ENCODE data around the gene SMOC2. TPM values are rescaled to one million over a fixed set of nuclear protein-coding genes. Genes with fewer than 3 reads are reported as not detected.

SMOC2 gene
- polyA plus RNA-seq, 1 donor from 2014 or later: 0.50 TPM

GRCh38 chr6:168574075-168574698 lies 133.2 kb downstream of the SMOC2 start:
- H4K20me1 ChIP-seq (ENCODE audit: insufficient read depth): no peaks in the 10 kb centered on the region
- TF ChIP-seq RAD21 (conservative IDR thresholded peaks at IDR 0.05): no peak
- TF ChIP-seq REST (IDR thresholded peaks at IDR 0.05; ENCODE audit: borderline replicate concordance): no peak
- no peak for TF ChIP-seq CTCF (IDR thresholded peaks at IDR 0.05; ENCODE audit: poor library complexity, severe bottlenecking)
- no peak for TF ChIP-seq SMC3 (conservative IDR thresholded peaks at IDR 0.05; ENCODE audit: poor library complexity)
- no peak for TF ChIP-seq MXI1 (conservative IDR thresholded peaks at IDR 0.05; ENCODE audit: poor library complexity, severe bottlenecking)
- TF ChIP-seq TAF1 (IDR thresholded peaks at IDR 0.05; ENCODE audit: low read depth): no peak
- TF ChIP-seq EZH2 (IDR thresholded peaks at IDR 0.05; ENCODE audit: borderline replicate concordance, insufficient read depth, low read length, poor library complexity, severe bottlenecking): no peak
- TF ChIP-seq POLR2AphosphoS5 (IDR thresholded peaks at IDR 0.05): no peak
- no peak for TF ChIP-seq EP300 (conservative IDR thresholded peaks at IDR 0.05; ENCODE audit: poor library complexity, severe bottlenecking)
- H3K4me3 ChIP-seq (ENCODE audit: low read length): no peak overlapping the region
- no peaks in the 10 kb centered on the region for H3K79me2 ChIP-seq (replicated peaks; ENCODE audit: insufficient read depth, low read length)
- H3K27ac ChIP-seq (ENCODE audit: low read length): no peak overlapping the region
- H2AFZ ChIP-seq (ENCODE audit: low read depth, low read length): no peak overlapping the region
- H3K36me3 ChIP-seq (ENCODE audit: insufficient read depth, low read length): no peaks in the 10 kb centered on the region
- no peaks in the 10 kb centered on the region for H3K9me3 ChIP-seq (ENCODE audit: low read length)
- no peaks in the 10 kb centered on the region for H3F3A ChIP-seq (ENCODE audit: insufficient read depth, low read length, poor library complexity, severe bottlenecking)
- H3K9ac ChIP-seq (ENCODE audit: low read length): no peak overlapping the region
- no peaks in the 10 kb centered on the region for H3K9me2 ChIP-seq (ENCODE audit: insufficient read depth, low read length)
- H3K27me3 ChIP-seq (ENCODE audit: insufficient read depth, low read depth, low read length): no peaks in the 10 kb centered on the region
- no peak overlapping the region for H3K4me2 ChIP-seq (ENCODE audit: low read length)

- H3K4me3 ChIP-seq (ENCODE audit: low read length): no peak overlapping the region
These were observed 133.8 kb downstream of the SMOC2 start for GRCh38 chr6:168574699-168575195.

More at GRCh38 chr6:168574699-168575195, 133.8 kb downstream of the SMOC2 start:
- no peak overlapping the region for H3K4me2 ChIP-seq (ENCODE audit: low read length)
- H2AFZ ChIP-seq (ENCODE audit: low read depth, low read length): no peak overlapping the region
- H3K9ac ChIP-seq (ENCODE audit: low read length): no peak overlapping the region
- H3F3A ChIP-seq (ENCODE audit: insufficient read depth, low read length, poor library complexity, severe bottlenecking): no peaks in the 10 kb centered on the region
- H3K27me3 ChIP-seq (ENCODE audit: insufficient read depth, low read depth, low read length): no peaks in the 10 kb centered on the region
- no peaks in the 10 kb centered on the region for H3K9me2 ChIP-seq (ENCODE audit: insufficient read depth, low read length)
- H4K20me1 ChIP-seq (ENCODE audit: insufficient read depth): no peaks in the 10 kb centered on the region
- H3K36me3 ChIP-seq (ENCODE audit: insufficient read depth, low read length): no peaks in the 10 kb centered on the region
- no peaks in the 10 kb centered on the region for H3K9me3 ChIP-seq (ENCODE audit: low read length)
- H3K79me2 ChIP-seq (replicated peaks; ENCODE audit: insufficient read depth, low read length): no peaks in the 10 kb centered on the region
- H3K27ac ChIP-seq (ENCODE audit: low read length): no peak overlapping the region
- TF ChIP-seq MXI1 (conservative IDR thresholded peaks at IDR 0.05; ENCODE audit: poor library complexity, severe bottlenecking) (no peak), CTCF (IDR thresholded peaks at IDR 0.05; ENCODE audit: poor library complexity, severe bottlenecking) (no peak), REST (IDR thresholded peaks at IDR 0.05; ENCODE audit: borderline replicate concordance) (no peak), SMC3 (conservative IDR thresholded peaks at IDR 0.05; ENCODE audit: poor library complexity) (no peak), TAF1 (IDR thresholded peaks at IDR 0.05; ENCODE audit: low read depth) (no peak), POLR2AphosphoS5 (IDR thresholded peaks at IDR 0.05) (no peak), EZH2 (IDR thresholded peaks at IDR 0.05; ENCODE audit: borderline replicate concordance, insufficient read depth, low read length, poor library complexity, severe bottlenecking) (no peak), EP300 (conservative IDR thresholded peaks at IDR 0.05; ENCODE audit: poor library complexity, severe bottlenecking) (no peak), RAD21 (conservative IDR thresholded peaks at IDR 0.05) (no peak)
